Activated CD8-positive, alpha-beta memory T cell treated with anti-CD3 and anti-CD28 coated beads, Interleukin-2, amount 50 U/mL, for 1 hour (primary cell): ENCODE results near the gene IL1RAPL2.
"Not testable (repeated sequence)": the region's sequence is repeated elsewhere in the genome, so short reads cannot be mapped to it uniquely, and the experiment has no call there.

Experiments
- DNase-seq: peaks from one replicate; pipeline ENCODE4 v3.0.0-alpha.2; 2020; ENCODE audit errors: extremely low read depth

The IL1RAPL2 gene

GRCh38 chrX:105803891-105804290, 1237.9 kb downstream of the IL1RAPL2 start:
- no peak for DNase-seq

GRCh38 chrX:105805655-105806054, 1239.7 kb downstream of the IL1RAPL2 start:
- not testable (repeated sequence) for DNase-seq

GRCh38 chrX:105816517-105816916, 1250.5 kb downstream of the IL1RAPL2 start:
- no peak for DNase-seq
